ENCODE measurements around the gene MYEF2.

The MYEF2 gene

GRCh38 chr15:48177766-48178647 is at the start of gene MYEF2:
Gene MYEF2 (minus strand): TSS chr15:48178295. CDS start chr15:48178237, 58 bp downstream.
- in situ Hi-C loops (cut with HindIII; ENCODE audit: low sequenced_read_pairs), result no loop called here

GRCh38 chr15:48225771-48226170 is 47.7 kb upstream of the MYEF2 start:
- in situ Hi-C loops (cut with HindIII; ENCODE audit: low sequenced_read_pairs), result no loop called here

- in situ Hi-C loops (cut with HindIII; ENCODE audit: low sequenced_read_pairs), result no loop called here
These were observed 44.5 kb upstream of the MYEF2 start for GRCh38 chr15:48222627-48223026.

GRCh38 chr15:48221885-48222284 is 43.8 kb upstream of the MYEF2 start:
- in situ Hi-C loops (cut with HindIII; ENCODE audit: low sequenced_read_pairs), result no loop called here

- in situ Hi-C loops (cut with HindIII; ENCODE audit: low sequenced_read_pairs), result no loop called here
These were observed 43.2 kb upstream of the MYEF2 start for GRCh38 chr15:48221261-48221660.

GRCh38 chr15:48205981-48206380 is 27.9 kb upstream of the MYEF2 start, which contains the start of gene SLC12A1:
Gene SLC12A1 (plus strand): TSS chr15:48206302. CDS start chr15:48207720, 1,418 bp downstream.
- in situ Hi-C loops (cut with HindIII; ENCODE audit: low sequenced_read_pairs), result no loop called here

- in situ Hi-C loops (cut with HindIII; ENCODE audit: low sequenced_read_pairs), result no loop called here
These were observed 24.0 kb upstream of the MYEF2 start for GRCh38 chr15:48202068-48202467.

- in situ Hi-C loops (cut with HindIII; ENCODE audit: low sequenced_read_pairs), result no loop called here
These were observed 13.6 kb upstream of the MYEF2 start, which contains the start of gene CTXN2 for GRCh38 chr15:48191574-48192225. Gene CTXN2 (plus strand): TSS chr15:48191665. CDS start chr15:48201301, 9,636 bp downstream.

GRCh38 chr15:48190932-48191573 is 13.0 kb upstream of the MYEF2 start:
- in situ Hi-C loops (cut with HindIII; ENCODE audit: low sequenced_read_pairs), result no loop called here

- in situ Hi-C loops (cut with HindIII; ENCODE audit: low sequenced_read_pairs), result no loop called here
These were observed 8.2 kb upstream of the MYEF2 start for GRCh38 chr15:48186271-48186670.

GRCh38 chr15:48185529-48185928 is 7.4 kb upstream of the MYEF2 start:
- in situ Hi-C loops (cut with HindIII; ENCODE audit: low sequenced_read_pairs), result no loop called here

- in situ Hi-C loops (cut with HindIII; ENCODE audit: low sequenced_read_pairs), result no loop called here
These were observed 4.7 kb upstream of the MYEF2 start for GRCh38 chr15:48182749-48183148.

GRCh38 chr15:48178648-48178931 is 495 bp upstream of the MYEF2 start:
- in situ Hi-C loops (cut with HindIII; ENCODE audit: low sequenced_read_pairs), result no loop called here

- in situ Hi-C loops (cut with HindIII; ENCODE audit: low sequenced_read_pairs), result no loop called here
These were observed 721 bp downstream of the MYEF2 start for GRCh38 chr15:48177383-48177765.

- in situ Hi-C loops (cut with HindIII; ENCODE audit: low sequenced_read_pairs), result no loop called here
These were observed 1.1 kb downstream of the MYEF2 start for GRCh38 chr15:48176957-48177356.

- in situ Hi-C loops (cut with HindIII; ENCODE audit: low sequenced_read_pairs), result no loop called here
These were observed 2.0 kb downstream of the MYEF2 start for GRCh38 chr15:48176112-48176511.

- in situ Hi-C loops (cut with HindIII; ENCODE audit: low sequenced_read_pairs), result no loop called here
These were observed 3.0 kb downstream of the MYEF2 start for GRCh38 chr15:48175126-48175525.

- in situ Hi-C loops (cut with HindIII; ENCODE audit: low sequenced_read_pairs), result no loop called here
These were observed 7.1 kb downstream of the MYEF2 start for GRCh38 chr15:48170981-48171380.

GRCh38 chr15:48168616-48169015 is 9.5 kb downstream of the MYEF2 start:
- in situ Hi-C loops (cut with HindIII; ENCODE audit: low sequenced_read_pairs), result no loop called here

- in situ Hi-C loops (cut with HindIII; ENCODE audit: low sequenced_read_pairs), result no loop called here
These were observed 24.6 kb downstream of the MYEF2 start for GRCh38 chr15:48153526-48153925.

GRCh38 chr15:48149858-48150257 is 28.2 kb downstream of the MYEF2 start:
- in situ Hi-C loops (cut with HindIII; ENCODE audit: low sequenced_read_pairs), result no loop called here

- in situ Hi-C loops (cut with HindIII; ENCODE audit: low sequenced_read_pairs), result no loop called here
These were observed 30.7 kb downstream of the MYEF2 start for GRCh38 chr15:48147358-48147757.
